Fibroblast of upper back skin (primary cell): ENCODE data around the gene TBX18.

Experiments used
- DNase-seq: peaks from one replicate; pipeline ENCODE4 v3.0.0-alpha.2; 2013

Gene TBX18

DNA sequence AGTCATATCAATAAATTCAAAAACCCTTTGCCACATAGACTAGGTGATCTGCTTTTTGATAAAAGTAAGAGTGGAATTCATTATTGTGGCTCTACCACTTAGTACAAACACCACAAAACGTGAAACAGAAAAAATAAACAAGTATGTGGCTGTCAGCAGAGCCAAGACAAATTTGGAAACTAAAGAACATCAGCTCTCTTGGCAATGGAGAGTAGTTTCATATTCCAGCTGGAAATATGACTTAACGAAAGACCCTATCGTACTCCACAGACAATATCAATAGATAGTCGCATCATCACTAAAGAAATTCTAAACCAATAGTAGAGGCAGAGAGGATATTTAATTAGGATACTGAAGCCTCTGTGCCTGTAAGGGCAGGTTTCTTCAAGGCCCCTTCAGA lies 20.8 kb downstream of the TBX18 start:
- DNase-seq, result no peak

DNA sequence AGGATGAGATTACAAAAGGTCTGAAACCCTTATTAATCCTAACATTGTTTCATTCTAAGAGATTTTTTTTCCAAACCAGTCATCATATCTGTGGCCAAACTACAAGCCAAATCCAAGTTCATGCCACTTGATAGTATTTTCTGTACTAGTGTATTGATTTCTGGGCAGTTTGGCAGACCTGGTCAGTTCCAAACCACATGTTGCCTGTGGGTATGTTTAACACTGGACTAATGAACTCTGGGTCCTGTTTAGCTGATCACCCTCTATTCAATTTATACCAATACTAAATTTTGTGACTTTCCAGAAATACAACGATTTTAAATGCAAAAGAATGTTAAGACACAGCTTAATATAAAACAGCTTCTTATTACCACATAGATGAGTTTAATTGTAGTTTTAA lies 24.0 kb downstream of the TBX18 start:
- no peak for DNase-seq

DNA sequence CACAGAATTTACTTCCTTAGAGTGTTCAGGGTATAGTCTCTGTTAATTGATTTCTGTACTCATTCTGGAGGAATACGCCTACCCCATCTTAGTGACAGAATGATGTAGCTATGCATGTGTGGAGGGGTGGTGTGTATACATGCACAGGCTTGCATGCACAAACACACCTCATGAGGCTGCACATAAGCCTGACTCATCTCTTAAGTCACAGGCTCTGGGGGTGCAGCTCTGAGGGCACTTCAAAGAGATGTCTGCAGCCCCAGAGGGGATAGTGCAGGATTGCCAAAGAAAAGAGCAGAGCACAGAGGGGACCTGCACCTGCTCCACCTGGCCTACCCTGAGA lies 24.6 kb downstream of the TBX18 start:
- DNase-seq, result peak; percentile 19

DNA sequence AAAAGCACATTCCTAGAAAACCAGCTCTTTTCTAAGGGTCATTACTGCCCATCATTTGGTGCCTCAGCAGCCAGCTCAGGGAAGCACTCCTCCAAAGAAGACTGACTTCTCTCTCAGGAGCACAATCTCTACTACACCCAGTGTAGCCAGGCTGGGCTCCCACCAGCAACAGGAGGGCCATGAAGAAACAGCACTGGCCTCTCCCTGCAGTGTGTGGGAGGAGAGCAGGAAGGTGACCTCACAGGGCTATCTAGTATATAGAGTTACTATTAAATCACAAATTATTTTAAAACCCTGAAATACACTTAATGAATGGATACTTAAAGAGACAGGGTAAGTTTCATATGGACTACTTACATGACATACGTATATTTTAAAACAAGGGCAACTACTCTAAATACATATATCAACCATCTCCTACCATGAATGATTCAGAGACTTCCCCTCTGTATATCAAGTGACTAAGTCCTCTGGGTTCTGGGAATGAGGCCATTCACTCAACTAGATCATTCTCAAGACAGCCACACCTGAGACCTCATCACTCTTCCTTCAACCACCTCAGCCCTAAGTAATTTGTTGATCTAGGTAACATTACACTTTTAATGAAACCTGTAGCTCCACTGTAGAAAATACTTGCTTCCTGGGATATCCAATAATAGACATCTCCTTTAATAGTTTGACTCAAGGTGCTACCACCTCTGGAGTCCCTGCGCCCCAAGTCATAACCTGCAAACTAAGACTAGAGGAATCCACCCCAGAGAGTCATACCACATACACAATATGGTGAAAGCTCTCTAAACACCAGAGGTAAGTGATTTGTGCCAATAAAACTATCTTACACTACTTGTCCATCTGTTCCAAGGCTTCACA lies 25.2 kb downstream of the TBX18 start:
- DNase-seq, result no peak

DNA sequence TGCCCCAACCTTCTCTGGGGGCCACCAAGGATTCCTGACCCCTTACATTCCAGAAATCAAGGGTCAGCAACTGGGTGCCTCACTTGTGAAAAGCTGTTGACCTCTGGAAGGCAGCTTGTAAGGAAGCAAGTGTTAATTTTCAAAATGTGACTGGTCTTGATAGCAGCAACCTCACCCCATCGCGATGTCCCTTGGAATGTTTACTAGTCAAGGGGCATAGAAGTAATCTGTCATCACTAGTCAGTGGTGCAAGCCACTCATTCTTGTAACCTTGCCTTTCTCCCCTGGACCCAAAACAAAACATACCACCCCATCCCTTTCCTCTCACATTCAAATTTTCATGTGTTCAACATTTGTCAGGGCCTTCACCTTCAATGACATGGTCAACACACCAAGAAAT lies 30.5 kb downstream of the TBX18 start:
- no peak for DNase-seq

DNA sequence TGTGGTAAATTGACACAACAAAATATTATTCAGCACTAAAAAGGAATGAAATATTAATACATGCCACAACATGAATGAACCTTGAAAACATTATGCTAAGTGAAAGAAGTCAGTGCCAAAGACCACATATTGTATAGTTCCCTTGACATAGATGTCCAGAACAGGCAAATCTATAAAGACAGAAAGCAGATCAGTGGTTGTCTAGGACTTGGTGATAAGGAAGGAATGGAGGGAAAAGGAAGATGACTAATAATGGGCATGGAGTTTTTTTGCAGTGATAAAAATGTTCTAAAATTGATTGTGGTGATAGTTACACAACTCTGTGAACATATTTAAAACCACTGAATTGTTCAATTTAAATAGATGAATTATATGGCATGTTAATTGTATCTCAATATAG lies 32.5 kb downstream of the TBX18 start:
- no peak for DNase-seq

DNA sequence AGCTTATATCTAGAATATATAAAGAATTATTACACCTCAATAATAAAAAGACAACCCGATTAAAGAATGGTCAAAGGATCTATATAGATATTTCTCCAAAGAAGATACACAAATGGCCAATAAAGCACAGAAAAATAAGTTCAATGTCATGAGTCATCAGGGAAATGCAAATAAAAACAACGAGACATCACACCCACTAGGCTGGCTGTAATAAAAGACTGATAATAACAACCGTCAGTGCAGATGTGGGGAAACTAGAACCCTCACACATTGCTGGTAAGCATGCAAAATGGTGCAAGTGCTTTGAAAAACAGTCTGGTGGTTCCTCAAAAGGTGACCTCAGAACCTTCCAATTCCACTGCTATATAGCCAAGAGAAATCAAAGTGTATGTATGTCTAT lies 33.0 kb downstream of the TBX18 start:
- no peak for DNase-seq

DNA sequence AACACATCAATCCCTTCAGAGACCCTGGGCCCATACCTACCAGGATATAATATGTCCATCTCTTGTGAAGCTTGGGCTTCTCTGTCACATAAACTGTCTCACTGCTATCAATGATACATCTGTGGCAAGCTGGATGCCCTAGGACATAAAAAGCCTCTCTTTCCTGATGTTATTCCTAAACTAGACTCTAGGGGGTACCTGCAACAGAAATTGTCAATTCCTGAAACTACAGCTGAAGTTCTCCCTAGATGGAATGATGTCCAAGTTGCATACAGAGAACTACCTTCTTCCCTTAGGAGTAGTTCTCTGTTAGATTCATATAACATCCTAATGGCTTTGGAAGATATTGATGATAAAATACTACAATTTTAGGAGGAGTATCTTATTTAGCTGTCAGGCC lies 35.8 kb downstream of the TBX18 start:
- DNase-seq, result peak; percentile 28

DNA sequence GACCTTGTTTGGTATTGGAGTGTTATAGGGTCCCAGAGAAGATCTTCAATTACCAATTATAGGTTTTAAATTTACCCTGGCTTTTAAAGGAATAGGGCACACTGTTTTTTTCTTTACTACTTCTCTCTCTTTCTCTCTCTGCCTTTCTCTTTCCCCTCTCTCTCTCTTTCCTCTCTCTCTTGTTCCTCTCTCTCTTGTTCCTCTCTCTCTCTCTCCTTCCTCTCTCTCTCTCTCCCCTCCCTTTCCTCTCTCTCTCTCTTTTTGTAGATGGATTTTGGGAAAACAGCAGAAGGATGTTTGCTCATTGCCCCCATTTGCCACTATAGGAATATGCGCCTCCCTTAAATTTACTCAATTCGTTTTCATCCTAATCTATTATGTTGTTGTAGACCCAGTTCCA lies 45.2 kb downstream of the TBX18 start:
- no peak for DNase-seq

DNA sequence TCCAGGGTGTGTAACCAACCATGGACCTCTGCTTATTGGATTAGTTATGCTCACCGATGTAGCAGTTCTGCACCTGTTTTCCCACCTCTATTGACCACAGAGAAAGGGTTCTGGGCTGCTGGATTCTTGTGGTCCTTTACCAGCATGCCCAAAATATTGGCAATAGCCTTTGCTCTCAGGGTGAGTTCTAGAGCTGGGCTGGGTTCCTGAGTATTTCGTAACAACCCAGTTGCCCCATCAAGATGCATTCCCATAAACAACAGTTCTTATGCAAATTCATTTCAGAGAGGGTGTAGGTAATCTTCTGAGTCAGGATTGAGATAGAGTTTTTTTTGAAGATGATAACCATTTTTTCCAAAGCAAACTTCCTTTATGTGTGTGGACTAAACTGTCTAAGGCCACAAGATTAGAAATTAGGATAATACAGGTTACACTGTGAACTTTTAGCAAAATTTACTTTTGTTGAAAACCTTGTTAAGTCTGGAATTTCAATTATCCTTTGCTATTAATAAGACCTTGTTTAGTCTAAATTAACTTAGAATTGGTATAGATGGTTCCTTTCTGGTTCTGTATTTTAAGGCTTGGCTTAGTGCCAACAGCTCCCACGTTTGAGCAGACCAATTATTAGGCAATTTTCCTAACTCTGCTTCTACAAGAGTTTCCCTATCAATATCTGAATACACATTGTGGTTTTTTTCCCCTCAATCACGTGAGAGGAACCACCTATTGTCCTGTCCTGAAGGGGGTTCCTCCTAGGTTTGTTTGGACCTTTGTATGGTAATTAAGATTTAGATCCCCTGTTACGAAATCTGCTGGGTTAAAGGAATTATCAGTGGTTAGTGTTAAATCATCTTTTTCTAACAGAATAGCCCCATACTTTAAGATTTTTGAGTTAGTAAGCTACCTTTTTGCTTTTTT lies 46.1 kb downstream of the TBX18 start:
- DNase-seq, result no peak

DNA sequence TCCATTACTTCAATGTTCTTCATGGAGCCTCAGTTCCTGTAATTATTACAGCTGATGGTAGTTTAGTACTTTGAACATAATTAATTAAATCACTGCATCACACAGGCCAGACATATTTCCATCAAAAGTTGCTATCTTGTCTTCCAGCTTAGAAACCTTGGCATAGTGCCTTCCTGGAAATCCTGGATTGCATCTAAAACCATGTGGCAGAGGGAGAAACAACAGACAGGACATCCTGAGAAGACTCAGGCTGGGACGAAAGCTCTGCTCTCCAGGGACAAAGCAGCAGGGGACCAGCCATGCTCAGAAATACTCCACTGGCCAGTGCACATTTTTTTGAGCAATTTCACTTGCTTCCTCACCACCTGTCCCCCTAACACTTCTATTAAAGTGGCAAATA lies 55.3 kb downstream of the TBX18 start:
- no peak for DNase-seq

DNA sequence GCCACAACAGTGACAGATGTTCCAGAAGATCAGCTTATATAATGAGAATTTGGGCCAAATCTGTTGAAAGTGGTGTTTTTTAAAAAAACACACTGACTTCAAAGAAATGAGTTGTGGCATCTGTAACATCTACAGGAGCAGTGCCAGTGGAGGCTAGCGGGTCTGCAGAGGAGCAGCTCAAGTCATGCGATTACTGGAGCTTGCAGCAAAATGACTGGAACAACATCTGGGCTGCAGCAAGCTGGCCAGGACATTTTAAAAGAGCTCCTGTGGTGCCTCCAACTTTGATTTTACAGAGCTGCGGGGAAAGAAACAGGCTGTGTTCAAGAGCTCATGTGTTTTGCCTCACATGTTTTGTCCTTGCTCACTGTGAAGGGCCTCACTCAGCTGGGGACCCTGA lies 57.2 kb downstream of the TBX18 start:
- no peak for DNase-seq

DNA sequence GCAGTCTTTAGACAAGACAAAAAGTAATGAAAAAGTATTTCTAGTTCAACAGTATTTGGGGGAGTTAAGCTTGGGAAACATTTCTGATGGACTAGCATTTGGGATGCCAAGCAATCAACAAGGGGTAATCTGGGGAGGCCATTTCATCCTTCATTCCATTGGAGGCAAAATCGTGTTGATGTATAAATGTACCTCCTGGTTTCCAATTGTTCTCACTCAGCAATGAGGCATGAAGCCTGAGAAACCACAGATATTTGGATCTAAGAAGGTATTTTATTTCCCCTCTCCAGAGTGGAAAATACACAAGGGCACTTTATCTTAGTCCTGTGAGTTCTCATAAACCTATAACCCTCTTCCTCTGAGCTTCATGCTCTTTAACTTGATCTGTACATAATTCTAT lies 68.2 kb downstream of the TBX18 start:
- DNase-seq, result peak; percentile 75

DNA sequence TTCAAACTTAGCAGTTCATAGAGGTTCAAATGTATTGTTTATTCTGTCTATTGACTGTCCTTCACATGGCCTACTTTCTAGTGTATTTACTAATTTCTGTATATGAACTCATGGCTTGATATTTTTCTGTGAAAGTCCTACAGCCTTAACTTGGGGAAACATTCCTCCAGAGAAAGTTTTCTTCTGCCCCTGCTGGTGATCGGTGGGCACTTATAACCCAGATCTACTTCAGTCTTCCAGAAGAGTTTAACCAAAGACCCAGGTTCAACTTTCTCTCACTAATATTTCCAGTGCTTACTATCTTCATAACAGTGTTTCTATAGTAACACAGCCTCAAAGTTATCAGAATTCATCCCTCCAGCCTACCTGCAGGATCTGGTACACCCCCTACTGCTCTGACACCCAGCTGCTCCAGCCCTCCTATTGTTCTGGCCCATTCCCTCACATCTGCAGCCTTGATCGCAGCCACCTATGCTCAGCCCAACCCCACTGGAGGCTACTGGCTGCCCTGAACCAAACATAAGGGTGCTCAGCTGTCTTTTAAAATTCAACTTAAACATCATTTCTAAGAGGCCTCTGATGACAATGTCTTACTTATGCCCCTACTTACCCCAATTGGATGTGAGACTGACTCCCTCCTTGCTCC lies 72.3 kb downstream of the TBX18 start:
- DNase-seq, result no peak

DNA sequence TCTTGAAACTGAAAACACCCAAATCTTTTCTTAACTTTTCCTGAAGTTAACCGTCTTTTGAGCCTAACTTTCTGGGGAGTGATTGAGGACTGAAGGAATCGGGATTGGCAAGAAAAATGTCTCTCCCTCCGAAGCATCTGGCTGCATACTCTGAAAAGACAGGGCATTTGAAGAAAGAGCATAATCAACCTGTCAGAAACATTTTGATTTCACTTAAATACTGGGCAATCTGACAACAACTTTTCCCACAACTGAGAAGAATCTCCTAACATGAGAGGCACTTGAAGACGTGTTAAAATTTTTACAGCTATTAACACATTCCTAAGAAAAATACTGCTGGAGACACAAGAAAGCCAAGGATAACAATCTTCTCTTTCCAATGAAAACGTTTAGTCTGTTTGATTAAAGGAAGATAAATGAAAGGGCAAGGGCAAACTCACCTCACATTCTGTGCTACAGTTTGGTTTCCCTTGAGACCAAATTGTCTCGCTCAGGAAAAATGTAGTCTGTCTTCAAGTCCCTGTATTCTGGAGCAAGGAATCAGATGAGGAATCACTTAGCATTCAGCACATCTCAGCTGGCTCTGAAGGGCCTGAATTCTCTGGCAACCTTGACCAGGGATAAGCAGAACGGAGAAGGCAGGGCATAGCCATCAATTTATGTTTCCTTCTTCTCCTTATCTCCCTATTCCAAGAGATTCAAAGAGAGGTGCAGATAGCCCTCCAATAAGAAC lies 76.1 kb downstream of the TBX18 start:
- DNase-seq, result peak; percentile 92

DNA sequence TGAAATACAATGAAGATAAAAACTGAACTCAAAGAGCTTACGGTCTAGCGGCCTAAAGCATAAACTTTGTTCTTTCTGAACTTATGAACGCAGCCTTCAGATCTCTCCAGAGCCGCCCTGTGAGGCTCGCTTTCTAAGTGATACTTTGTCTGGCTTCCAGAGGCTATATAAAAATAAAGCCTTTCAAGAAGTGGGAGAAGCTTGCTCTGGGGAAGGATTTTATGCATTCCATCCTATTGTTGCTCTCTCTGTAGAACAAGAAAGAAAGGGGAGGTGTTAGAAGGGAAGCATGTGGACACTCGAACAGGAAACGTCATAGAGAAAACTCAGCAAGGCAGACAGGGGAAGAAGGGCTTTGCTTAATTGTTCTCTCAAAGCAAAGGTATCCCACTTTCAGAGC lies 77.0 kb downstream of the TBX18 start:
- peak; percentile 63 for DNase-seq

DNA sequence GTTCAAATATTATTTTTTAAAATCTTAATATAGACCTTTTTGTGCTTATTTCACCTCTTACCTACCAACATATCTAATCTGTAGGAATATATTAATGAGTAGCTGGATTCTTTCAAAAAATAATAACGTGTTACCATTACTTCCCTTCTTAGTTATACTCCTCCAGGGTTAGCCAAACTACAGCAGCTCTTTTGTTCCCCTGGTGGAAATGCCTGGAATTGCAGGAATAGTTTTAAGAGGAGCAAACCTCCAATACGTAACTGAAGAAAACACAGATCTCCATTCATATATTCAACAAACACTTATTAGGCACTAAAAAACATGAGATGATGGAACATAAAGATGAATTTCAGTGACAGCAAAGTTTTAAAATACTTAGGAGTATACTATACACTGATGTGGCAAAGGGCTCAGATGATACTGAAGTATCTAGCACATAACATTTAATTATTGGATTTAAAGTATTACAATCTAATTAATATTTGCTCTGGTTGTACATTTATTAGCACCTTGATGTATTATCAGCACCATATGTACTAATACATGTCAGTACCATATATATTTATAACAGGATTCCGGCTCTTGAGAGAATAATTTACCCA lies 78.3 kb downstream of the TBX18 start:
- no peak for DNase-seq

DNA sequence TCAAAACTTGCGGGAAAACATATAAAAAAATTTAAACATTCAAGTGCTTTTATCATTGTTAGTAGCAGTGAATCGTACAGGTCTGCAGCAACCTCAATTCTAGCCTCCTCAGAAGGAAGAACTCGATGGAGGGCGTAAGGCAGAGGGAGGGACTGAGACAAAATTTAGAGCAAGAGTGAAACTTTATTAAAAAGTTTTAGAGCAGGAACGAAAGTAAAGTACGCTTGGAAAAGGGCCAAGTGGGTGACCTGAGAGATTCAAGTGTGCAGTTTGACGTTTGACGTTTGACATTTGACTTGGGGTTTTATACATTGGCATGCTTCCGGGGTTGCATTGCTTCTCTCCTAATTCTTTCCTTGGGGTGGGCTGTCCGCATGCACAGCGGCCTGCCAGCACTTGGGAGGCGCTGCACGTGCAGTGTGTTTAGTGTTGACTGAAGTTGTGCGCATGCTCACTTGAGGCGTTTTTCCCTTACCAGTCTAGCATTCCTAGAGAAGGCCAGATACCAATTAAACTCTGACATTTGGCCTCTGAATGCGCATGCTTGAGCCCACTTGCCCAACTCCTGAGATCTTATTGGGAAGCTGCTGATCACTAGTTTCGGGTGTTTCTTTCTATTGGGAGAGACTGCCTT lies 82.6 kb downstream of the TBX18 start:
- DNase-seq, result no peak

DNA sequence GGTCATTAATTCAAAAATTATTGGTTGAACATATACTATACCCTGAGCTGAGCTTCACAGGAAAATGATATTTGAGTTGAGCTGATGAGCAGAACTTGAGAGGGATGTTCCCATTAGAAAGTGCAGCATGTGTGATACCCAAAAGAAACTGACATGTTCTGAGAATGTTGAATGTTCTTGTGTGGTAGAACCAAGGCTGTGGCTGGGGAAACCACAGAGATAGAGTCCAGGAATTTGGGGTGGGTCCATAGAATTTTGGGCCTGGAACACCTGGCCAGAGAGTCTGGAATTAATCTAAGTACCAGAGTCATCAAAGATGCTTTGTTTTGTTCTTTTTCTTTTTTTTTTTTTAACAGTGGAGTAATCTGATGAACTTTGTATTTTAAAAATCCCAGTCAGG lies 88.7 kb downstream of the TBX18 start:
- no peak for DNase-seq

DNA sequence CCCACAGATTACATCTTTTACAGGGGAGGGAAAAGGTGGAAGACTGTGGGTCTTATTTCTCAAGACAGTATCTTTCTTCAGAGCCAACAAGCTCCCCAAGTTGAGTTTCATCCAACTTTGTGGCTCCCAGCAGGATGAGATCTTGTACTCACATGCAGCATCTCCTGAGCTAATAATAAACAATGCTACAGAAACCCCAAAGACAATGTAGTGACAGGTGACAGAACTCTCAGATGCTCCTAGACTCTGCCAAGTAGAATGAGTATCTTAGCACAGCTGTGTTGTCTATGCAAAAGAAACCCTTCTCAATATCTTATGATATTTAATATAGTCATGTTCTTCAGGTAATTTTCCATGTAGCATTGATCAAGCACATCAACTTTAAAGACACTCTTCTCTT lies 90.0 kb downstream of the TBX18 start:
- no peak for DNase-seq

DNA sequence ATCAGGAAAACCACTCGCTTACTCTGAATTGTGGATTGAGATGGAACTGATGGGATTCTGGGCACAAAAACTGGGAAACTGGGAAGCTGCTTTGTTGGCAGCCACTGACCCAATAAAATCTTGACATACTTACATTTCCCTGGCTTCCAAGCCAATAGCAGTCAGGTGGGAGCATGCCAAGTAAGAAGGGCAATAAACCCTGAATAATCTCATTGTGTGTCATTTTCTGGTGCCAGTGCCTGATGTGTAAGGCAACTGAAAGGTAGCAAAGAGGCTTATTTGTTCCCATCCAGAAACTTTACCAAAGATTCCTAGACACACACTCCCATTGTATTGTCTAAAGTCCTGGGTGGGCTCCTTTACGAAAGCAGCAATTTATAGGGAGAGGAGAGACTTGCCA lies 93.2 kb downstream of the TBX18 start:
- DNase-seq, result no peak

DNA sequence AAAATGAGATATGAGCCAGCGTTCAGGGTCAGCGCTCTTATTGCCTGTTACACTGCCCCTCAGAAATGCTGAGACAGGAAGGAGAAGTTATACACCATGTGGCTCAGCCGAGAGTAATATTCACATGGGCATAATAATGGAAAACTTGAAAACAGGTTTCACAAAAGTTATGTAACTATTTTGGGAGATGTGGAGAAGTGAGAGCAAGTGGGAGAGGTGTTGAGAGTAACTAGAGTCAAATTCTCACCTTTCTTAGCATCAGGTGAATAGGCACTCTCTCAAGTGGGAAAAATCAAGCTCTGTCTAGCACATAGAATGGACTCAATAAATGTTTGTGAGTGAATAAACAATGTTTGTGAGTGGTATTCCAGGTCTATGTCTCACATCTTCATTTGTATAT lies 94.5 kb downstream of the TBX18 start:
- no peak for DNase-seq
